ENCODE results near the gene VKORC1.

The VKORC1 gene

DNA sequence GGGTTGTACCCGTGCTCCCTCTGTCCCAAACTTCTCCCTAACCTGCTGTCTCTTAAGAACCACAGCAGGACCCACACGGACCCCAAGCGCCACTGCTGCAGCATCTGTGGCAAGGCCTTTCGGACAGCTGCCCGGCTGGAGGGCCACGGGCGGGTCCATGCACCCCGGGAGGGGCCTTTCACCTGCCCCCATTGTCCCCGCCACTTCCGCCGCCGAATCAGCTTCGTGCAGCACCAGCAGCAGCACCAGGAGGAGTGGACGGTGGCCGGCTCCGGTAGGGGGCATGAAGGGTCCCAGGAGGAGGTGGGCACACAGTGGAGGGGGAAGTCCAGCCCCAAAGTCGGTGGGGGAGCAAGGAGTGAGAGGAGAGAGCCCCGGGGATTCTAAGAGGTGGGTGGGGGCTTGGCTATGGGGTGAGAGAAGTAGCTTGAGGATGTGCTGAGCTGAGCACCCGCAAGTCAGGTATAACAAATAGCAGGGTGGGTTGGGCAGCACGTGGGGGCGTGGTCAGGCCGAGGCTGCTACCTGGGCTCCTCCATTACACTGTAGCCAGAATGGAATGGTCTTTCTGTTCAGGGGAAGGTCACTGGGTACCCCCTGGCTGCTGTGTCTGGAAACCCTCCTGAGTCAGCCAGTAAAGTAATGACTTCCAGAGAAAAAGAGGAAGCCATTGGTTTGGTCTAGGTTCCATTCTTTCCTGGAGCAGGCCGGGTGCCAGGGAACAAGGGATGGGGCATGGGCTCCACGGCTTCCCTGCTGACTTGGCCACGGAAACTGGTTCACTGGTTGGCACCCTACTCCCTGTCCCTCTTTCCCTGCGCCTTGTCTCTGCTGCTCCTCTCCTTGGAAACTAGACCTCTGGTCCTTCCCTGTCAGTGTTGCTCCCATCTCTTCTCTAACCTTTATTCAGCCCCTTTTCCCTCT is 12.9 kb downstream of the VKORC1 start:
- no peak for DNase-seq

DNA sequence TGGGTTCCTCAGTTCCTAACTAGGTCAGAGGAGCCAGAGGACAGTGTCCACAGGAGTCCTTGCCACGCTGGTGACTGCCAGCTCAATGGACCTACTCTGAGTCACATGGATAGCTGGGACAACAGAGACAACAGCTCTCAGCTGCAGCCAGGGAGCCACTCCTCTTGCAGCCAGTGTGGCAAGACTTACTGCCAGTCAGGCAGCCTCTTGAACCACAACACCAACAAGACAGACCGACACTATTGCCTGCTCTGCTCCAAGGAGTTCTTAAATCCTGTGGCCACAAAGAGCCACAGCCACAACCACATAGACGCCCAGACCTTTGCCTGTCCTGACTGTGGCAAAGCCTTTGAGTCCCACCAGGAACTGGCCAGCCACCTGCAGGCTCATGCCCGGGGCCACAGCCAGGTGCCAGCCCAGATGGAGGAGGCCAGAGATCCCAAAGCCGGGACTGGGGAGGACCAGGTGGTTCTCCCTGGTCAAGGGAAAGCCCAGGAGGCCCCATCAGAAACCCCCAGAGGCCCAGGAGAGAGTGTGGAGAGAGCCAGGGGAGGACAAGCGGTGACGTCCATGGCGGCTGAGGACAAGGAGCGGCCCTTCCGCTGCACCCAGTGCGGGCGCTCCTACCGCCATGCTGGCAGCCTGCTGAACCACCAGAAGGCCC is 13.7 kb downstream of the VKORC1 start:
- no peak for DNase-seq

DNA sequence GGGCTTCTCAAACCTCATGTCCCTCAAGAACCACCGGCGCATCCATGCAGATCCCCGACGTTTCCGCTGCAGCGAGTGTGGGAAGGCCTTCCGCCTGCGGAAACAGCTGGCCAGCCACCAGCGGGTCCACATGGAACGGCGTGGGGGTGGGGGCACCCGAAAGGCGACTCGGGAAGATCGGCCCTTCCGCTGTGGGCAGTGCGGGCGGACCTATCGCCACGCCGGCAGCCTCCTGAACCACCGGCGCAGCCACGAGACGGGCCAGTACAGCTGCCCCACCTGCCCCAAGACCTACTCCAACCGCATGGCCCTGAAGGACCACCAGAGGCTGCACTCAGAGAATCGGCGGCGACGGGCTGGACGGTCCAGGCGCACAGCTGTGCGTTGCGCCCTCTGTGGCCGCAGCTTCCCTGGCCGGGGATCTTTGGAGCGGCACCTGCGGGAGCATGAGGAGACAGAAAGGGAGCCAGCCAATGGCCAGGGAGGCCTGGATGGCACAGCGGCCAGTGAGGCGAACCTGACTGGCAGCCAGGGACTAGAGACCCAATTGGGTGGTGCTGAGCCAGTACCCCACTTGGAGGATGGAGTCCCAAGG is 14.5 kb downstream of the VKORC1 start:
- DNase-seq = no peak

DNA sequence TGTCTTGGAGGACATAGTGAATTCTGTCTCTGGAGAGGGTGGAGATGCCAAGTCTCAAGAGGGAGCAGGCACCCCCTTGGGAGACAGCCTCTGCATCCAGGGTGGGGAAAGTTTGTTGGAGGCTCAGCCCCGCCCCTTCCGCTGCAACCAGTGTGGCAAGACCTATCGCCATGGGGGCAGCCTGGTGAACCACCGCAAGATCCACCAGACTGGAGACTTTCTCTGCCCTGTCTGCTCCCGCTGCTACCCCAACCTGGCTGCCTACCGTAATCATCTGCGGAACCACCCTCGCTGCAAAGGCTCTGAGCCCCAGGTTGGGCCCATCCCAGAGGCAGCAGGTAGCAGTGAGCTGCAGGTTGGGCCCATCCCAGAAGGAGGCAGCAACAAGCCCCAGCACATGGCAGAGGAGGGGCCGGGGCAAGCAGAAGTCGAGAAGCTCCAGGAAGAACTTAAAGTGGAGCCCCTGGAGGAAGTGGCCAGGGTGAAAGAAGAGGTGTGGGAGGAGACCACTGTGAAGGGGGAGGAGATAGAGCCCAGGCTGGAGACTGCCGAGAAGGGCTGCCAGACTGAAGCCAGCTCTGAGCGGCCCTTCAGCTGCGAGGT is 15.2 kb downstream of the VKORC1 start:
- no peak for DNase-seq

DNA sequence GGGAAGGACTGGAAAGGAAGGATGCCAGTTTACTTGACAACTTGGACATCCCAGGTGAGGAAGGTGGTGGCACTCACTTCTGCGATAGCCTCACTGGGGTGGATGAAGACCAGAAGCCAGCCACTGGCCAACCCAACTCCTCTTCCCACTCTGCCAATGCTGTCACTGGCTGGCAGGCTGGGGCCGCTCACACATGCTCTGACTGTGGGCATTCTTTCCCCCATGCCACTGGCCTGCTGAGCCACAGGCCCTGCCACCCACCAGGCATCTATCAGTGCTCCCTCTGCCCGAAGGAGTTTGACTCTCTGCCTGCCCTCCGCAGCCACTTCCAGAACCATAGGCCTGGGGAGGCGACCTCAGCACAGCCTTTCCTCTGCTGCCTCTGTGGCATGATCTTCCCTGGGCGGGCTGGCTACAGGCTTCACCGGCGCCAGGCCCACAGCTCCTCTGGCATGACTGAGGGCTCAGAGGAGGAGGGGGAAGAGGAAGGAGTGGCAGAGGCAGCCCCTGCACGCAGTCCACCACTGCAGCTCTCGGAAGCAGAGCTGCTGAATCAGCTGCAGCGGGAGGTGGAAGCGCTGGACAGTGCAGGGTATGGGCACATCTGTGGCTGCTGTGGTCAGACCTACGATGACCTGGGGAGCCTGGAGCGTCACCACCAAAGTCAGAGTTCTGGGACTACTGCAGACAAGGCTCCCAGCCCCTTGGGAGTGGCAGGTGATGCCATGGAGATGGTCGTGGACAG is 15.8 kb downstream of the VKORC1 start:
- DNase-seq = no peak

DNA sequence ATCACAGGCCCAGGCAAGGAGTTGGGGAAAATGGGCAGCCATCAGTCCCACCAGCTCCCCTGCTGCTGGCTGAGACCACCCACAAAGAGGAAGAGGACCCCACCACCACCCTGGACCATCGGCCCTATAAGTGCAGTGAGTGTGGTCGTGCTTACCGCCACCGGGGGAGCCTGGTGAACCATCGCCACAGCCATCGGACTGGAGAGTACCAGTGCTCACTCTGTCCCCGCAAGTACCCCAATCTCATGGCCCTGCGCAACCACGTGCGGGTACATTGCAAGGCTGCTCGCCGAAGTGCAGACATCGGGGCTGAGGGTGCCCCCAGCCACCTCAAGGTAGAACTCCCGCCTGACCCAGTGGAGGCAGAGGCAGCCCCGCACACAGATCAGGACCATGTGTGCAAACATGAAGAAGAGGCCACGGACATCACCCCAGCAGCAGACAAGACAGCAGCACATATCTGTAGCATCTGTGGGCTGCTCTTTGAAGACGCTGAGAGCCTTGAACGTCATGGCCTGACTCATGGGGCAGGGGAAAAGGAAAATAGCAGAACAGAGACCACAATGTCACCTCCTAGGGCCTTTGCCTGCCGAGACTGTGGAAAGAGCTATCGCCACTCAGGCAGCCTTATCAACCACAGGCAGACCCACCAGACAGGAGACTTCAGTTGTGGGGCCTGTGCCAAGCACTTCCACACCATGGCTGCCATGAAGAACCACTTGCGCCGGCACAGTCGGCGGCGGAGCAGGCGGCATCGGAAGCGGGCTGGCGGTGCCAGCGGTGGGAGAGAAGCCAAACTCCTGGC is 16.8 kb downstream of the VKORC1 start:
- no peak for DNase-seq

DNA sequence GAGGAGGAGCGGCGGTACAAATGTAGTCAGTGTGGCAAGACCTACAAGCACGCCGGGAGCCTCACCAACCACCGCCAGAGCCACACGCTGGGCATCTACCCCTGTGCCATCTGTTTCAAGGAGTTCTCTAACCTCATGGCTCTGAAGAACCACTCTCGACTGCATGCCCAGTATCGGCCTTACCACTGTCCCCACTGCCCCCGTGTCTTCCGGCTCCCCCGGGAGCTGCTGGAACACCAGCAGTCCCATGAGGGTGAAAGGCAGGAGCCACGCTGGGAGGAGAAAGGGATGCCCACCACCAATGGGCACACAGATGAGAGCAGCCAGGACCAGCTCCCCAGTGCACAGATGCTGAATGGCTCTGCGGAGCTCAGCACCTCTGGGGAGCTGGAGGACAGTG is 17.6 kb downstream of the VKORC1 start:
- no peak for DNase-seq

DNA sequence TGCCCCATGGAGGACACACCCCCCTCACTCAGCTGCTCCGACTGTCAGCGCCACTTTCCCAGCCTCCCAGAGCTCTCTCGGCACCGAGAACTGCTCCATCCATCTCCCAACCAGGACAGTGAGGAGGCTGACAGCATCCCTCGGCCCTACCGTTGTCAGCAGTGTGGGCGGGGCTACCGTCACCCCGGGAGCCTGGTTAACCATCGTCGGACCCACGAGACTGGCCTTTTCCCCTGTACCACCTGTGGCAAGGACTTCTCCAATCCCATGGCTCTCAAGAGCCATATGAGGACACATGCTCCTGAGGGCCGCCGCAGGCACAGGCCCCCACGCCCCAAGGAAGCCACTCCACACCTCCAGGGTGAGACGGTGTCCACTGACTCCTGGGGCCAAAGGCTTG is 18.3 kb downstream of the VKORC1 start:
- DNase-seq = no peak

DNA sequence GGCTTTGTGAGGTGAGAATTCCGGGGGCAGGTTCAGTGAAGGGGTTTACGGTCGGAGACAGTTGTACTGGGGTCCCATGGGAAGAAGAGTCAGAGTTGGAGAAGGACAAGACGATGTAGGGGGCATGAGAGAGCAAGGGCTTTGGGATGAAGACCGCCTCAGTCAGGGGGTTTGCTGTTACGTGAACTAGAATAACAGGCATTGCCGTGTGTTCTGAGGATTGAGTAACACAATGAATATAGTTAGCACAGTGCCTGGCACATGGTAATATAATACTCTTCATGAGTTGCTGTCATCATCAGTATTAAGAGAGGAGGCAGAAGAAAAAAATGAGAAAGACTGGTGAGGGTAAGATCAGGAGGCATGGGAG is 19.8 kb downstream of the VKORC1 start:
- DNase-seq = no peak

DNA sequence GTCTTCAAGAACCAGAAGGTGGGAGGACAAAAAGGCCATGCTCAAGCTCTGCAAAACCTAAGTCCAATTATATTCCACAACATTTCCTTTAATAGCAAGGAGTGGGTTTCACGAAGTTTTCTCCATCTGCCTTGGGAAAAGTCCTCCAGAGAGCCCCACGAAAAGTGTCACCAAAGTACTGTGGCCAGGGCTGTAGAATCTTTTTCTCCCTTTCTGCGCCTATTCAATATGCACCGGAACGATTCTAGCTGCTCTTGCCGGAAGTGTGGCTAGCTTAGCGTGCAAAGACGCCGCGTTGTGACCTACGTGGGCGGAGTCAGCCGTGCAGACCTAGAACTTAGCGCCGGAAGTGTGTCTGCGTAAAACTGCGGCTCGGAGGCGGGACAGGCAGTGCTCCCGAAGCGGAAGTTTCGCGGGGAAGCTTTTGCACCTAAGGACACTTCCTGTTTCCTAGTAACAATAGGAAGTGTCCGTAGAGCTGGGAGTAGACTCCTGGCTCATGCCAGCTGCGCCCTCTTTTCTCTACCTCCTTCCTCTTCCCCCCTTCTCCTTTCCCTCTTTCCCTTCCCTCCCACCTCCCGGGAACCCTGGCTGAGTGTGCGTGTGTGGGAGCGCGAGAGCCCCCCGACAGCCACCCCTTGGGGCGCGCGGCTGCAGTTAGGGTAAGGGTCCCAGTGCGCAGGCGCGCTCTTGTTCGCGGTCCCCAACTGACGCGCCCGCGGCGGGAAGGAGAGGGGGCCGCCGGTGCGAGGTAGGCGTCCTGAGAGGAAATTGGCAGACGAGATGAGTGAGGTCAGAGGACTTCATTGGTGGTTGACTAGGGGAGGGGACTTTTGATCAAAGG is 20.4 kb downstream of the VKORC1 start, which contains the start of the genes ZNF646 and ZNF668:
TSS of gene ZNF646 (plus strand) at position 453 of the 844 bp plus-strand sequence. CDS start 1,903 bp downstream, outside the sequence.
TSS of gene ZNF668 (minus strand) at position 271 of the 844 bp plus-strand sequence. CDS start 9,781 bp downstream, outside the sequence.
- peak; percentile 99 for DNase-seq

DNA sequence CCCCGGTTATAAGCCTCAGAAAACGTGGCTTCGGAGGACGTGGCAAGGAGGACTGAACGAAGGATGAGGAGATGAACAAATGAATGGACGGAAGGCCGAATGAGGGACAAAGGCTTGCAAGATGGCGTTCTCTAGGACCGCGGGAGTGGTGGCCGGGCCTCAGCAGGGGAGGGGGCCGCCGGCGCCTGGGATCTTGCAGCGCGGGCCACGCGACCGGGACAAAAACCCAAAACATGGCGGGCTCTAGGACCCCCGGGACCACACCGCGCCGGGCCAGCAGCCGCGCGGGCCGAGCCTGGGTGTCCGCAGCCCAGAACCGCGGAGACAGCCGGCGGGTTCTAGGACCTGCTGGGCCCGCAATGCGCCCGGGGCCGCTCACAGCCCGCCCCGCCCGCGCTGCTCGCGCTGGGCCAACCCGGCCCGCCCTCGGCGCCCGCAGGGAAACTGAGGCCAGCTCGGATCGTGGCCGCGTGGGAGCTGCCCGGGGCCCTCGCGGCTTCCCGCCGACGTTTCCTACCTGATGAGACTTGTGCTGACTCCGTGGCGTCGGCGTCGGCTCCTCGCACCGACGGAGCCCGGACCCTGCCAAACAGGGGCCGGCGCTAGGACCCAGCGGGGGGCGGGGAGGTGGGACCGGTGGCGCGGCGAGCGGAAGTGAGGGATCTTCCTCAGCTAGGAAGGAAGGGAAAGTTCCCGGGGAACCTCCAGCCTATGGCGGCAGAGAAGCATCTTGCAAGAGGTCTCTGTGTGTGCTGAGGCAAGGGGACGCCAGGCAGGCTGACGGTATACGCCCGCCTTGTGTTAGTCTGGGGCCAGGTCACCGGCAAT is 21.2 kb downstream of the VKORC1 start:
- peak; percentile 86 for DNase-seq

DNA sequence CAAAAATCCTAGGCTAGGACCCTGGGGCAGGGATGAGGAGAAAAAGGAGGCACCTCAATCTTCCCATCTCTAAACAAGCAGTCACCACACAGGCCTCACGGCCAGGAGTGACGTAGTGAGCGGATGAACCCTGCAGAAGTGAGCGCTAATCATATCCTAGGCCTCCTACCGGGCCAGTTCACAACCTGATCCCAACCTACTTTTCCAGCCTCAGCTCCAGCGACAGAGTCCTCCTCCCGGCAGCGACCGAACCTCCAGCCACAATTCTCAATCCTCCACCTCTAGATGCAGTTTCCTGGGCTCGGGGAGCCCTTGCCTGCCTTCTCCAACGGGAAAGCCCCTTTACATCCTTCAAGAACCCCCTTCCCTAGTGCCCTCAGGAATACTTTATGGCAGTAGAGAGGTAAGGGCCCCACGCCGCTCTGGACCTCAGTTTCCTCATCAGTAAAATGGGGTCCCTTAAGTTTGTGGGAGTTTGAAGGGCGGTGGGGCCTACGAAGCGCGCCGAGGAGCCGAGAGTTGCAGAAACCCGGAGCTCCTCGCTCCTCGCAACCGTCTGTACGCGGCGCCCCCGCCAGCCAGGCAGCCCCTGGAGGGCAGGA is 22.0 kb downstream of the VKORC1 start:
- no peak for DNase-seq

DNA sequence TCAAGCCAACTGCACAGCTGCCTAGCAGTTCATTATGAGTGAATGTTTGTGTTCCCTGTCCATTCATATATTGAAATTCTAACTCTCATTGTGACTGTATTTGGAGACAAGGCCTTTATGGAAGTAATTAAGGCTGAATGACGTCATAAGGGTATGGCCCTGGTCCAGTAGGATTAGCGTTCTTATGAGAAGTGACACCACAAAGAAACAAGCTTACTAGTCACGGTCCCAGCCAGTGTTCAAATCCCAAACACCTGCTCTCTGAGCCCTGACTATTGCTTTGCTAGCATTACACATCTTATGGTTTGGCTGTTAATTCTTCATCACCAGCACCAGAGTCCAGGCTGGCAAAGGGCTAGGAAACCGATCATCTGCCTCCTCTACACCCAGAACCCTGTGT is 22.7 kb downstream of the VKORC1 start:
- peak; percentile 81 for DNase-seq

DNA sequence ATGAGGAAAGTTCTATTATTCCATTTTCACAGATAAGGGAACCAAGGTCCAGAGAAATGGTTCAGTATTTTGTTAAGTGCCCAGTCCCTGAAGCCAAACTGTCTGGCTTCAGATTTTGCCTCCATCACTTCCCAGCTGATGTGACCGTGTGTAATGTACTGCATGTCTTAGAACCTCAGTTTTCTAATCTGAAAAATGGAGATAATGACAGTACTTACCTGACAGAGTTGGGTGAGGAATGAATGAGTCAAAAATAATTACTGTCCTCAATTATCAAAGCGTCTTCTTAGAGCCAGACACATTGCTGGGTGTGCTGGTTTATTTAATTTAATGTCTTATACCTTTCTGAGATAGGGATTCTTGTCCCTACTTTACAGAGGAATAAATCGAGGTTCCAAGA is 27.3 kb downstream of the VKORC1 start:
- no peak for DNase-seq

DNA sequence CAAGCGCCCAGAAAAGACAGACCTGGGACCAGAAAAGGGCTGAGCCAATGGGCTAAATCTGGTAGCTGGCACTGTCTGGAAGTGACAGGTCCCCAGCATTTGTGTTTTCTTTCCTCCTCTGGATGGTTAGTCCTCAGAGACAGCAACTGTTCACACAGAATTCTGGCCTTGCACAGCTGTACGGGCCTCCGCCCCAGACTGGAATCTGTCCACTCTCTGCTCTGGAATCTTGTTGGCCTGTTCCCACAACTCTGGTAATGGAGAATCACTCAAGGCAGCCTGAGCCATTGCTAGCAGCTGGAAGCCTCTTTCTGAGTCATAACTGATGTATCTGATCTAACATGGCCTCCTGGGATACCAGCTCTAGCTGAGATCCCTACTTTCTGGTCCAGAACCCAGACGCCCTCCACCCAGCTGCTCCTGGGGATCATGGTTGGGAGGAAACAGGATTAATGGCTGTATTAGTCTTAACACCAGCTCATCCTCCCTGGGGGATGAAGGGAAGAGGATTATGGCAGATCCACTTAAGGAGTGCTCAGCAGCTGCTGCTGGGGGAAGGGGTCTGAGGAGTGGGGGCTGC is 29.6 kb downstream of the VKORC1 start:
- no peak for DNase-seq

DNA sequence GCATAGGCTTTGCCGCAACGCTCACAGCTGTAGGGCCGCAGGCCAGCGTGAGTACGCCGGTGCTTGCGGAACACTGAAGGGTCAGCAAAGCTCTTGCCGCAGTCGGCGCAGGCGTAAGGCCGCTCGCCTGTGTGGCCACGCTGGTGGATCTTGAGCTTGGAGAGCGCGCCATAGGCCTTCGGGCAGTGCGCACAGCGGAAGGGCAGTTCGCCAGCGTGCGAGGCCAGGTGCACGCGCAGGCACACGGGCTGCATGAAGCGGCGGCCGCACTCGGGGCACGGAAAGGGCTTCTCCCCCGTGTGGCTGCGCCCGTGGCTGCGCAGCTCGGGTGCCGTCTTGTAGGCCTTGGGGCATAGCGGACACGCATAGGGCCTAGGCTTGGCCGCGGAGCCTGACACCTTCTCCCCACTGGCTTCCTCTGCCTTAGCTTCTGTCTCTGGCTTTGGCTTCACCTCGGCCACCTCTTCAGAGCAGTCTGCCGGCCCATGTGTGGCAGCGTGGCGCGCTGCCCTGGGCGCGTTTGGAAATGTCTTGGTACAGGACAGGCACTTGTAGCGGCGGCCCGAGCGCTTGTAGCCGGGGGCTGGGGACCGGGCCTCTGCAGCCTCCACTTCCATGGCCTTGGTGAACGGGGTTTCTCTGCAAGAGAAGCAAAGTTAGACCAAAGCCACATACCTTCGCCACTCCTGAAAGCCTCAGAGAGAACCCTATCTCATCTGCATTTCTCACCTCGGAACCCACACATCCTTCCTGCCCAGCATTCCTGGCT is 30.6 kb downstream of the VKORC1 start:
- DNase-seq = no peak

DNA sequence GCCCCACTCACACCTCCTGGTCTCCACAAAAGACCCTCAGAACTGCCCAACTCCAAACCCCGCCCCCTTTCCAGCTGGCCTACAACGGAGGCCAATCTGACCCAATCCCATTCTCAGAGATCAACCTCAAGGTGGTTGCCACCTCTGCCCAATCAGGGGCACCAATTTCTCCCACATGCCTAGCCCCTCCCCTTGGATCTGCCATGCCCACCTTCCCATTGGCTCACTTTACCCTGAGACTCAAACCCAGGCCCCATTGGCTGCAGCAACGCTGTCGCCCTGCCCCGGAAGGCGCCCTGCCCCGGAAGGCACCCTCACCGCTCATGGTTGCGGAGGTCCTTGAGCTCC is 31.1 kb downstream of the VKORC1 start:
- no peak for DNase-seq

DNA sequence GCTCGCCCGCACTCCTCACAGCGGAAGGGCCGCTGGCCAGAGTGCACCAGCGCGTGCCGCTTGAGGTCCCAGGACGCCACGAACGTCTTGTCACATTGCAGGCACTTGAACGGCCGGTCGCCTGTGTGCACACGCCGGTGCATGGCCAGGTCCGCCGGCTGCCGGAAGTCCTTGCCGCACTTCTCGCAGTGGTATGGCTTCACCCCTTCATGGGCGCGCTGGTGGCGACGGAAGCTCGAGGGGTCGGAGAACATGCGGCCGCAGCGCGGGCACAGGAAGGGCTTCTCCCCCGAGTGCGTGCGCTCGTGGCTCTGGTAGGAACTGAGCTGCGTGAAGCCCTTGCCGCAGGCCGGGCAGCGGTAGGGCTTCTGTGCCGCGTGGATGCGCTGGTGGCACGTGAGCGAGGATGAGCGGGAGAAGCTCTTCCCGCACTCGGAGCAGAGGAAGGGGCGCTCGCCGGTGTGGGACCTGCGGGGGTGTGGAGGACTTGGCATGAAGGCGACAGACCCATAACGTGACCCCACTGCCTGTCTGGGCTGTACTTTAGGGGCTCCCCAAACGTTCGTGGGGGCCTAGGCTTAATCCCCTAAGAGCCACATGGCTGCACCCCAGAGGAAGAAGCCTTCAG is 32.7 kb downstream of the VKORC1 start:
- DNase-seq = no peak
